ENCODE measurements around the gene ZSCAN25. TPM values are rescaled to one million over a fixed set of nuclear protein-coding genes. Genes with fewer than 3 reads are reported as not detected.

The ZSCAN25 gene
- total RNA-seq, 1 experiment from 2014 or later: 20.6 TPM

DNA sequence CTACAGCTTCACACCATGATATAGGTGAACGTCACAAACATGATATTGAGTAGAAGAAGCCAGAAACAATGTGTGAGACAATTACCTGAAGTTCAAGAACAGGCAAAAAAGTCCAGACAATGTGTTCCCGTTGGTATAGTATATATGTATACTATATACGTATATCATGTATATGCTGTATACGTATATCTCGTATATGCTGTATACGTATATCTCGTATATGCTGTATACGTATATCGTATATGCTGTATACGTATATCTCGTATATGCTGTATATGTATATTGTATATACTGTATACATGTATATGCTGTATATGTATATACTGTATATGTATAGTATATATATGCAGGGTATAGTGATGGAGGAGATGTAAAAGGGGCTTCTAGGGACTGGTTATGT lies 10.8 kb downstream of the ZSCAN25 start:
- Histone ChIP-seq H3K4me3 (ENCODE audit: low read depth, low read length, poor library complexity, severe bottlenecking) (no peak overlapping the region), H3K4me1 (ENCODE audit: insufficient read depth, low read length, poor library complexity, severe bottlenecking) (no peaks in the 10 kb centered on the region), H3K9me3 (ENCODE audit: low read depth, low read length, poor library complexity, severe bottlenecking) (no peaks in the 10 kb centered on the region), H3K36me3 (ENCODE audit: insufficient read depth, low read length, poor library complexity, severe bottlenecking) (peaks cover 75% of the 10 kb centered on the region), H3K27ac (ENCODE audit: low read depth, low read length, poor library complexity, severe bottlenecking) (no peak overlapping the region), H3K27me3 (replicated peaks; ENCODE audit: insufficient read depth, low read depth, low read length, poor library complexity) (no peaks in the 10 kb centered on the region)
- DNase-seq (ENCODE audit: low spot score): no peak
- BruUV-seq (replicated peaks): no TSS peak
- ChIA-PET POLR2A (ENCODE audit: low non-redundant PET) (no interaction called here), CTCF (interaction anchor here (0.6 kb wide), 1 partner anchor 490 kb away, joined by 4 read pairs; no protein-coding TSS in a partner anchor)
- intact Hi-C loops (cut with micrococcal nuclease; ENCODE audit: unreplicated experiment): no loop called here
- no peak for TF ChIP-seq EZH2 (IDR thresholded peaks at IDR 0.05; ENCODE audit: borderline replicate concordance, low read depth, low read length, poor library complexity, severe bottlenecking)
- TF ChIP-seq, protein P1, sequence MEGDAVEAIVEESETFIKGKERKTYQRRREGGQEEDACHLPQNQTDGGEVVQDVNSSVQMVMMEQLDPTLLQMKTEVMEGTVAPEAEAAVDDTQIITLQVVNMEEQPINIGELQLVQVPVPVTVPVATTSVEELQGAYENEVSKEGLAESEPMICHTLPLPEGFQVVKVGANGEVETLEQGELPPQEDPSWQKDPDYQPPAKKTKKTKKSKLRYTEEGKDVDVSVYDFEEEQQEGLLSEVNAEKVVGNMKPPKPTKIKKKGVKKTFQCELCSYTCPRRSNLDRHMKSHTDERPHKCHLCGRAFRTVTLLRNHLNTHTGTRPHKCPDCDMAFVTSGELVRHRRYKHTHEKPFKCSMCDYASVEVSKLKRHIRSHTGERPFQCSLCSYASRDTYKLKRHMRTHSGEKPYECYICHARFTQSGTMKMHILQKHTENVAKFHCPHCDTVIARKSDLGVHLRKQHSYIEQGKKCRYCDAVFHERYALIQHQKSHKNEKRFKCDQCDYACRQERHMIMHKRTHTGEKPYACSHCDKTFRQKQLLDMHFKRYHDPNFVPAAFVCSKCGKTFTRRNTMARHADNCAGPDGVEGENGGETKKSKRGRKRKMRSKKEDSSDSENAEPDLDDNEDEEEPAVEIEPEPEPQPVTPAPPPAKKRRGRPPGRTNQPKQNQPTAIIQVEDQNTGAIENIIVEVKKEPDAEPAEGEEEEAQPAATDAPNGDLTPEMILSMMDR (conservative IDR thresholded peaks at IDR 0.05; ENCODE audit: low read depth, low read length): no peak

DNA sequence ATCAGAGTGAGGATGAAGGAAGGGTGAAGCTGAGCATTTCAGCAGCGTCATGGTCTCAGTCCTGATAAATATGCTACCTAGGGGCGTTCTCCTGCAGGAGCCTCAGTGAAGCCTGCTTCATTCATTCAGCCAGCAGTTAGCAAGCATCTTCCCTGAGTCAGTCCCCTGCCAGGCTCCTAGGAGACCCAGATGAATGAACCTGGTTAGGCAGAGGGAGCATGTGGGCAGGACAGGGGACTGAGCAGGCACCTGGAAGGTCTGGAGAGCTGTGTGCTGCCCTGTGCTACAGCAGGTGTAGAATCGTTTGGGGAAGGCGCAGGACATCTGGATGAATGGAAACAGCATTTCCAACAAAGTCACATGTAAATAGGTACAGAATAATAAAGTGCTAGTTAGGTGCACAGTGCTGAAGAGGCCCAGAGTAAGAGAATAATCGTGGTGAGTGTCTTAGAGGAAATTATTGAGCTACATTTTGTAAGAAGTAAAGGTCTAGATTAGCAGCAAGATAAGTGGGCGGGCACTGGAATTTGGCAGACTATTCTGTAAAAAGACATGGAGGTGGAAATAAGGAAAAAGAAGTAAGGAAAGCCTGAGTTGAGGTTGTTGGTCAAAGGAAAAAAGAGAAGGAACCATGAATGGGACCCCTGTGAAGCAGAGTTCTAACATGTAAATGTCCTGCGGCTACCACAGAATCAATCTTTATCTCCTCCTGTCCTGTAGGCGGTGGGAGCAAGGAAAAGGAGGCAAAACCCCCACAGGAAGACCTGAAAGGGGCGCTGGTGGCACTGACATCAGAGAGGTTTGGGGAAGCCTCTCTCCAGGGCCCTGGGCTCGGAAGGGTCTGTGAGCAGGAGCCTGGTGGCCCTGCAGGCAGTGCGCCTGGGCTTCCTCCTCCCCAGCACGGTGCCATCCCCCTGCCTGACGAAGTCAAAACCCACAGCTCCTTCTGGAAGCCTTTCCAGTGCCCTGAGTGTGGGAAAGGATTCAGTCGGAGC lies 12.0 kb downstream of the ZSCAN25 start:
- H3K4me3 ChIP-seq (ENCODE audit: low read depth, low read length, poor library complexity, severe bottlenecking): no peak overlapping the region
- intact Hi-C loops (cut with micrococcal nuclease; ENCODE audit: unreplicated experiment): no loop called here
- DNase-seq (ENCODE audit: low spot score): no peak
- no peaks in the 10 kb centered on the region for H3K4me1 ChIP-seq (ENCODE audit: insufficient read depth, low read length, poor library complexity, severe bottlenecking)
- no peaks in the 10 kb centered on the region for H3K9me3 ChIP-seq (ENCODE audit: low read depth, low read length, poor library complexity, severe bottlenecking)
- no TSS peak for BruUV-seq (replicated peaks)
- TF ChIP-seq, protein P1 (conservative IDR thresholded peaks at IDR 0.05; ENCODE audit: low read depth, low read length): no peak
- no peak for TF ChIP-seq EZH2 (IDR thresholded peaks at IDR 0.05; ENCODE audit: borderline replicate concordance, low read depth, low read length, poor library complexity, severe bottlenecking)
- CTCF ChIA-PET: no interaction called here
- H3K27ac ChIP-seq (ENCODE audit: low read depth, low read length, poor library complexity, severe bottlenecking): no peak overlapping the region
- peaks cover 63% of the 10 kb centered on the region for H3K36me3 ChIP-seq (ENCODE audit: insufficient read depth, low read length, poor library complexity, severe bottlenecking)
- POLR2A ChIA-PET (ENCODE audit: low non-redundant PET): no interaction called here
- no peaks in the 10 kb centered on the region for H3K27me3 ChIP-seq (replicated peaks; ENCODE audit: insufficient read depth, low read depth, low read length, poor library complexity)

DNA sequence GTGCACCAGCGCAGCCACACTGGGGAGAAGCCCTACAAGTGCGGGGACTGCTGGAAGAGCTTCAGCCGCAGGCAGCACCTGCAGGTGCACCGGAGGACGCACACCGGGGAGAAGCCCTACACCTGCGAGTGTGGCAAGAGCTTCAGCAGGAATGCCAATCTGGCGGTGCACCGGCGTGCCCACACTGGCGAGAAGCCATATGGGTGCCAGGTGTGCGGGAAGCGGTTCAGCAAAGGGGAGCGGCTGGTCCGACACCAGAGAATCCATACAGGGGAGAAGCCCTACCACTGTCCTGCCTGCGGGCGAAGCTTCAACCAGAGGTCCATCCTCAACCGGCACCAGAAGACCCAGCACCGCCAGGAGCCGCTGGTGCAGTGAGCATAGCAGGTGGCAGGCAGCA lies 12.9 kb downstream of the ZSCAN25 start:
- ChIA-PET POLR2A (ENCODE audit: low non-redundant PET) (no interaction called here), CTCF (no interaction called here)
- intact Hi-C loops (cut with micrococcal nuclease; ENCODE audit: unreplicated experiment): no loop called here
- Histone ChIP-seq H3K27ac (ENCODE audit: low read depth, low read length, poor library complexity, severe bottlenecking) (no peak overlapping the region), H3K36me3 (ENCODE audit: insufficient read depth, low read length, poor library complexity, severe bottlenecking) (peaks cover 54% of the 10 kb centered on the region), H3K4me1 (ENCODE audit: insufficient read depth, low read length, poor library complexity, severe bottlenecking) (no peaks in the 10 kb centered on the region), H3K9me3 (ENCODE audit: low read depth, low read length, poor library complexity, severe bottlenecking) (no peaks in the 10 kb centered on the region), H3K27me3 (replicated peaks; ENCODE audit: insufficient read depth, low read depth, low read length, poor library complexity) (no peaks in the 10 kb centered on the region), H3K4me3 (ENCODE audit: low read depth, low read length, poor library complexity, severe bottlenecking) (no peak overlapping the region)
- DNase-seq (ENCODE audit: low spot score): no peak
- BruUV-seq (replicated peaks): no TSS peak
- TF ChIP-seq, protein P1 (conservative IDR thresholded peaks at IDR 0.05; ENCODE audit: low read depth, low read length): no peak
